Immature natural killer cell (primary cell): ENCODE results near the gene KRTAP5-10. TPM values are rescaled to one million over a fixed set of nuclear protein-coding genes. Genes with fewer than 3 reads are reported as not detected.
"Not testable (repeated sequence)": the region's sequence is repeated elsewhere in the genome, so short reads cannot be mapped to it uniquely, and the experiment has no call there.

Source experiments
- DNase-seq, 3 donors: peaks; one replicate each; pipeline ENCODE4 v3.0.0; 2022; ENCODE audit warnings: mixed read lengths in 1 of 3
- H3K27ac Mint-ChIP-seq, 6 donors: one replicate each; pipeline ENCODE4 v1.8.0; 2020; ENCODE audit warnings: mixed read lengths in 6 of 6, mild to moderate bottlenecking in 5 of 6, inconsistent platforms in 4 of 6, moderate library complexity in 3 of 6
- H3K27me3 Mint-ChIP-seq, 3 donors: one replicate each; pipeline ENCODE4 v1.8.0; 2020 to 2021; ENCODE audit warnings: low read depth in 3 of 3, mild to moderate bottlenecking in 3 of 3, mixed read lengths in 3 of 3, moderate library complexity in 3 of 3, inconsistent platforms in 1 of 3
- H3K36me3 Mint-ChIP-seq, 3 donors: one replicate each; pipeline ENCODE4 v1.8.0; 2020; ENCODE audit warnings: mixed read lengths in 3 of 3, inconsistent platforms in 2 of 3, mild to moderate bottlenecking in 2 of 3
- H3K4me1 Mint-ChIP-seq, 2 donors: one replicate each; pipeline ENCODE4 v1.8.0; 2020; ENCODE audit warnings: inconsistent platforms in 2 of 2, mild to moderate bottlenecking in 2 of 2, mixed read lengths in 2 of 2, moderate library complexity in 1 of 2
- H3K4me3 Mint-ChIP-seq, 5 donors: one replicate each; pipeline ENCODE4 v1.8.0; 2020; ENCODE audit warnings: mild to moderate bottlenecking in 5 of 5, mixed read lengths in 5 of 5, inconsistent platforms in 3 of 5, moderate library complexity in 3 of 5
- H3K9me3 Mint-ChIP-seq, 6 donors: one replicate each; pipeline ENCODE4 v1.8.0; 2020; ENCODE audit warnings: mild to moderate bottlenecking in 6 of 6, mixed read lengths in 6 of 6, inconsistent platforms in 4 of 6, moderate library complexity in 3 of 6
- polyA plus RNA-seq, 3 donors: library from polyadenylated mRNA; unstranded; fragments of 300-500 nt; fragmentation: Illumina TruSeq; gene quantifications; one replicate each; pipeline ENCODE4 v1.2.3, GENCODE V29; 2021

Gene KRTAP5-10, protein sequence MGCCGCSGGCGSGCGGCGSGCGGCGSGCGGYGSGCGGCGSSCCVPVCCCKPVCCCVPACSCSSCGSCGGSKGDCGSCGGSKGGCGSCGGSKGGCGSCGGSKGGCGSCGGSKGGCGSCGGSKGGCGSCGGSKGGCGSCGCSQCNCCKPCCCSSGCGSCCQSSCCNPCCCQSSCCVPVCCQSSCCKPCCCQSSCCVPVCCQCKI
- not detected for polyA plus RNA-seq

- no peaks in the 10 kb centered on the region for H3K4me1 Mint-ChIP-seq
- no peaks in the 10 kb centered on the region for H3K36me3 Mint-ChIP-seq
- H3K4me3 Mint-ChIP-seq: no peak within 1 kb of the TSS
- H3K27me3 Mint-ChIP-seq: peaks cover 3 to 11% (median 6%) of the 10 kb centered on the region in 3 donors
- H3K27ac Mint-ChIP-seq: no peak within 1 kb of the TSS
- no peaks in the 10 kb centered on the region for H3K9me3 Mint-ChIP-seq
- no peak for DNase-seq
Observed at GRCh38 chr11:71565263-71565662, at the start of gene KRTAP5-10. Gene KRTAP5-10, plus strand, starts transcription at chr11:71565563. Its CDS starts 25 bp downstream, at chr11:71565588.

GRCh38 chr11:71518506-71519471 is 46.6 kb upstream of the KRTAP5-10 start:
- Mint-ChIP-seq H3K27me3 (no peaks in the 10 kb centered on the region), H3K9me3 (peaks cover 0 to 2% (median 1%) of the 10 kb centered on the region in 6 donors), H3K4me1 (no peaks in the 10 kb centered on the region), H3K36me3 (no peaks in the 10 kb centered on the region), H3K4me3 (no peak overlapping the region), H3K27ac (no peak overlapping the region)
- no peak for DNase-seq

GRCh38 chr11:71519546-71519945 is 45.8 kb upstream of the KRTAP5-10 start:
- Mint-ChIP-seq H3K27ac (no peak overlapping the region), H3K27me3 (no peaks in the 10 kb centered on the region), H3K36me3 (no peaks in the 10 kb centered on the region), H3K9me3 (no peaks in the 10 kb centered on the region), H3K4me3 (no peak overlapping the region), H3K4me1 (no peaks in the 10 kb centered on the region)
- DNase-seq: no peak

DNA sequence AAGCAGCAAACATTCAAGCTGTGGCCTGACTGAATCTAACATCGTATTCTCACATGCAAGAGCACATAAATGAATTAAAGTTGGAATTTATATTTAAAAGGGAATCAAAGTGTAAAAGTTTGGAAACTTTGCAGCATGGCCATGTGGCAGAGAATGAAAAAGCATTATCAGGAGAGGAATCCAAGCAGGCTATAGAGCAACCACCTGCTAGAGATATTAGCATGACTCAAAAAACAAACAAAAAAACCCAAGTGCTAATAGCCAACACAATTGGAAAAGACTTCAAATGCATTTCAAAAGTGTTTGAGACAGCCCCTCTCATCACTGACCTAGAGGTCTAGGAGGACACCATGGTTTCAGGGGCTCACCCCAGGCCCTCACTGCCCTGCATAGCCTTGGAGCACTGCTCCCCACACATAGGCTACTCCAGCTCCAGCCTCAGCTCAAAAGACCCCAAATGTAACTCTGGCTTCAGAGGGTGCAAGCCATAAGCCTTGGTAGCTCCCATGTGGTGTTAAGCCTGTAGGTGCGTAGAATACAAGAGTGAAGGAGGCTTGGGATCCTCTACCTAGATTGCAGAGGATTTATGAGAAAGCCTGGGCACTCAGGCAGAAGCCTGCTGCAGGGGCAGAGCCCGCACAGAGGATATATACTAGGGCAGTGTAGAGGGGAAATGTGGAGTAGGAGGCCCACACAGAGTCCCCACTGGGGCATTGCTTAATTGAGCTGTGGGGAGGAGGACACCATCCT is 40.0 kb upstream of the KRTAP5-10 start:
- Mint-ChIP-seq H3K9me3 (peaks cover 0 to 2% (median 0%) of the 10 kb centered on the region in 6 donors), H3K4me3 (no peak overlapping the region), H3K36me3 (no peaks in the 10 kb centered on the region), H3K27ac (no peak overlapping the region), H3K27me3 (peaks cover 0 to 9% (median 4%) of the 10 kb centered on the region in 3 donors), H3K4me1 (no peaks in the 10 kb centered on the region)
- DNase-seq: no peak

DNA sequence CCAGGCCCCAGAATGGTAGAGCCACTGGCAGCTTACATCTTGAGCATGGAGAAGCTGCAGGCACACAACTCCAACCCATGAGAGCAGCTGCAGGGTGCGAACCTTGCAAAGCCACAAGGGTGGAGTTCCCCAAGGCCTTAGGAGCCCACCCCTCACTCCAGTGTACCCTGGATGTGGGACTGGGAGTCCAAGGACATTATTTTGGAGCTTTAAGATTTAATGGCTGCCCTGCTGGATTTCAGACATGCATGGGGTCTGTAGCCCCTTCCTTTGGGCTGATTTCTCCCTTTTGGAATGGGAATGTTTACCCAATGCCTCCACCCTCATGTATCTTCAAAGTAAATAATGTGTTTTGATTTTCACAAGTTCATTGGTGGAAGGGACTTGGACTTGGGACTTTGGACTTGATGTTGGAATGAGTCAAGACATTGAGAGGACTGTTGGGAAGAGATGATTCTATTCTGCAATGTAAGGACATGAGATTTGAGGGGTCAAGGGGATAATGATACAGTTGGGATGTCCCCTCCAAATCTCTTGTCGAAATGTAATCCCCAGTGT is 39.3 kb upstream of the KRTAP5-10 start:
- Mint-ChIP-seq H3K27me3 (peaks cover 0 to 9% (median 4%) of the 10 kb centered on the region in 3 donors), H3K36me3 (no peaks in the 10 kb centered on the region), H3K4me1 (no peaks in the 10 kb centered on the region), H3K4me3 (no peak overlapping the region), H3K9me3 (peaks cover 0 to 2% (median 0%) of the 10 kb centered on the region in 6 donors), H3K27ac (no peak overlapping the region)
- DNase-seq: no peak

- H3K4me3 Mint-ChIP-seq, DNase-seq, H3K27me3 Mint-ChIP-seq, H3K36me3 Mint-ChIP-seq, H3K9me3 Mint-ChIP-seq, H3K27ac Mint-ChIP-seq, H3K4me1 Mint-ChIP-seq: not testable (repeated sequence)
Observed at GRCh38 chr11:71526796-71527575, 38.4 kb upstream of the KRTAP5-10 start, which contains the start of gene KRTAP5-7. Gene KRTAP5-7, plus strand, starts transcription at chr11:71527267. Its CDS starts 34 bp downstream, at chr11:71527301.

DNA sequence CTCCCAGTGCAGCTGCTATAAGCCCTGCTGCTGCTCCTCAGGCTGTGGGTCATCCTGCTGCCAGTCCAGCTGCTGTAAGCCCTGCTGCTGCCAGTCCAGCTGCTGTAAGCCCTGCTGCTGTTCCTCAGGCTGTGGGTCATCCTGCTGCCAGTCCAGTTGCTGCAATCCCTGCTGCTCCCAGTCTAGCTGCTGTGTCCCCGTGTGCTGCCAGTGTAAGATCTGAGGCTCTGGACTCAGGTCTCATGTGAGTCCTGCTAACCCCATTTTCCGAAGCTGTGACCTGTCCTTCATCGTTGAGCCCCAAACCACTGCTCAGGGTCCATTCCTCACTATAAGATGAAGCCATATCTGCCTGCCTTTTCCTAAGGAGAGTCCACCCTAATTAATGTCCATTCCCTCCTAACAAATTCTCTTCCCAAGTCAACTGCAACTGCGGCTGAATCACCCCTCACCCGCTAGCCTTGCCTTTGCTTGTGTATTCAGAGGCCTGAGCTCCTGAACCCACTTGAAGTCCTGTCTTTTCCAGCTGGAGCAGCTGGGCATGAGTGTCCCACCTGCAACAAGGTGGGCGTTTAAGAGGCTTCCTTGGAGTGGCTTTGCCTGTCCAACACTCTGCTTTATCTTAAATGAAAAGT is 37.7 kb upstream of the KRTAP5-10 start:
- Mint-ChIP-seq H3K4me1 (no peaks in the 10 kb centered on the region), H3K27me3 (peaks cover 0 to 12% (median 4%) of the 10 kb centered on the region in 3 donors), H3K27ac (no peak overlapping the region), H3K4me3 (no peak overlapping the region), H3K9me3 (peaks cover 0 to 2% (median 0%) of the 10 kb centered on the region in 6 donors), H3K36me3 (no peaks in the 10 kb centered on the region)
- DNase-seq: no peak

GRCh38 chr11:71530602-71531001 is 34.8 kb upstream of the KRTAP5-10 start:
- H3K36me3 Mint-ChIP-seq: no peaks in the 10 kb centered on the region
- H3K27ac Mint-ChIP-seq: no peak overlapping the region
- H3K4me1 Mint-ChIP-seq: no peaks in the 10 kb centered on the region
- peaks cover 2 to 12% (median 3%) of the 10 kb centered on the region in 3 donors for H3K27me3 Mint-ChIP-seq
- no peaks in the 10 kb centered on the region for H3K9me3 Mint-ChIP-seq
- no peak for DNase-seq
- H3K4me3 Mint-ChIP-seq: no peak overlapping the region

DNA sequence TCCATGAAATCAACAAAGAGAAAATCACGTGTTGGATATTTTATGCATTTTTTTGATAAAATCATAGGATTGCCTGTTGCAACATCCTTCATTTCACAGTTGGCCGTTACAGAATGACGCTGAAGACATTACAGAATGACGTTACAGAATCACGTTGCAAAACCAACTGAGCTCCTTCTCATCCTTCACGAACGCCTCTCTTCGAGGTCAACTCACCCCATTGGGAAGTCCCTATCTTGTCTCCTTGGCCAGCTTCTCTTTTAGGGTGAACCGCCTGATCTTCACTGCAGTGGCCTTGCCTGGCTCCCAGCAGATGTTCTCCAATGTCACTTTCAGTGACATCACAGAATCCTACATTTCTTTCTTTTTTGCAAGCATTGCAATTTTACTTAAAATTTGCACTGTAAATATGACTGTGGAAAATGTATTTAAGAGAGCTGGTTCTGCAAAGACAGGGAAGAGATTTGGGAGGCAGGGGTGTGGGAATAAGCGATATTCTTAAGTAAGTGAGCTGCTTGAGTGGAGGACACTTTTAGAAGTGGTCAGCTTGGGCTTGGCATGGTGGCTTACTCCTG is 33.2 kb upstream of the KRTAP5-10 start:
- Mint-ChIP-seq H3K27me3 (peaks cover 2 to 12% (median 3%) of the 10 kb centered on the region in 3 donors), H3K36me3 (no peaks in the 10 kb centered on the region), H3K4me3 (no peak overlapping the region), H3K4me1 (no peaks in the 10 kb centered on the region), H3K27ac (no peak overlapping the region), H3K9me3 (no peaks in the 10 kb centered on the region)
- DNase-seq: no peak

- H3K36me3 Mint-ChIP-seq, H3K4me3 Mint-ChIP-seq, H3K9me3 Mint-ChIP-seq, DNase-seq, H3K27me3 Mint-ChIP-seq, H3K27ac Mint-ChIP-seq, H3K4me1 Mint-ChIP-seq: not testable (repeated sequence)
Observed at GRCh38 chr11:71534711-71535608, 30.4 kb upstream of the KRTAP5-10 start.

DNA sequence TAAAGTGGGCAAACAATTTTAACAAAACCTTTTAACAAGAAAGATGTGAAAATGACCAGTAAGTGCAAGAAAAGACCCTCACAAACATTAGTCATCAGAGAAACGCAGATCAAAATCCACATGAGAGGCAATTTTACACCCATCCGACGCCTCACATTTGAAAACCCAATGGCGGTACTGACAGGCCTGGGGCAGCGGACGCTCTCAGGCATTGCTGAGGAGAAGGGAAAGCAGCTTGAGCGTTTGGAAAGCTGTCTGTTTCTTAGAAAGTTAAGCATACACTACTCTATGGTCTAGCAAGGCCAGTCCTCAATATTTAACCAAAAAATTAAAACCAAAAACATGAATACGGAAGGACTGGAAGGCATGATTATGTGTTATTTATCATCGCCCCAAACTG is 29.5 kb upstream of the KRTAP5-10 start:
- no peak overlapping the region for H3K4me3 Mint-ChIP-seq
- no peak for DNase-seq

More for the DNA sequence above, 29.5 kb upstream of the KRTAP5-10 start:
- no peaks in the 10 kb centered on the region for H3K9me3 Mint-ChIP-seq
- no peak overlapping the region for H3K27ac Mint-ChIP-seq
- H3K36me3 Mint-ChIP-seq: no peaks in the 10 kb centered on the region
- H3K27me3 Mint-ChIP-seq: peaks cover 0 to 6% (median 3%) of the 10 kb centered on the region in 3 donors
- H3K4me1 Mint-ChIP-seq: no peaks in the 10 kb centered on the region
